H9 (cell line): ENCODE results near the gene ACCSL. TPM values are rescaled to one million over a fixed set of nuclear protein-coding genes. Genes with fewer than 3 reads are reported as not detected.

Source experiments
- DNase-seq: peaks from one replicate; pipeline ENCODE4 v3.0.0-alpha.2; 2017
- H2AFZ ChIP-seq: one replicate; pipeline ENCODE4 v1.6.1; 2013; ENCODE audit warnings: mild to moderate bottlenecking, low read length, control low read depth, moderate library complexity
- H2AK5ac ChIP-seq: 2 replicates; pipeline ENCODE4 v1.6.1; 2013; ENCODE audit warnings: low read length, control low read depth, mixed read lengths; ENCODE audit not compliant: insufficient read length
- H2BK120ac ChIP-seq: one replicate; pipeline ENCODE4 v1.6.1; 2013; ENCODE audit warnings: low read depth, mild to moderate bottlenecking, low read length, control low read depth, inconsistent platforms; ENCODE audit not compliant: poor library complexity, severe bottlenecking
- H2BK12ac ChIP-seq: 2 replicates; pipeline ENCODE4 v1.6.1; 2013; ENCODE audit warnings: low read length, control low read depth, mixed read lengths, low read depth; ENCODE audit not compliant: insufficient read length
- H2BK15ac ChIP-seq: 2 replicates; pipeline ENCODE4 v1.6.1; 2013; ENCODE audit warnings: low read depth, low read length, control low read depth
- H2BK20ac ChIP-seq: one replicate; pipeline ENCODE4 v1.6.1; 2013; ENCODE audit warnings: low read depth, mild to moderate bottlenecking, low read length, control low read depth, inconsistent platforms; ENCODE audit not compliant: poor library complexity, severe bottlenecking
- H2BK5ac ChIP-seq: 2 replicates; pipeline ENCODE4 v1.6.1; 2013; ENCODE audit warnings: low read length, control low read depth, mixed read lengths; ENCODE audit not compliant: insufficient read length
- H3K14ac ChIP-seq: 2 replicates; pipeline ENCODE4 v1.6.1; 2013; ENCODE audit warnings: low read length, control low read depth; ENCODE audit not compliant: insufficient read depth
- H3K18ac ChIP-seq: 2 replicates; pipeline ENCODE4 v1.6.1; 2013; ENCODE audit warnings: low read depth, mild to moderate bottlenecking, mixed read lengths, low read length, control low read depth; ENCODE audit not compliant: insufficient read length
- H3K23ac ChIP-seq: 2 replicates; pipeline ENCODE4 v1.6.1; 2013; ENCODE audit warnings: low read length, control low read depth, mixed read lengths, low read depth; ENCODE audit not compliant: insufficient read length
- H3K23me2 ChIP-seq: 2 replicates; pipeline ENCODE4 v1.6.1; 2013; ENCODE audit warnings: low read depth, mild to moderate bottlenecking, mixed read lengths, low read length, control low read depth; ENCODE audit not compliant: insufficient read length, poor library complexity, severe bottlenecking
- H3K27ac ChIP-seq: 2 replicates; pipeline ENCODE4 v1.5.1; 2013; ENCODE audit warnings: low read length, control low read depth, mixed read lengths, low read depth; ENCODE audit not compliant: insufficient read length
- H3K27me3 ChIP-seq: 2 replicates; pipeline ENCODE4 v1.6.1; 2013; ENCODE audit warnings: low read length, control low read depth, inconsistent platforms; ENCODE audit not compliant: insufficient read depth
- H3K4ac ChIP-seq: 2 replicates; pipeline ENCODE4 v1.6.1; 2013; ENCODE audit warnings: low read depth, mild to moderate bottlenecking, control low read depth, inconsistent platforms, low read length, moderate library complexity
- H3K4me1 ChIP-seq: 2 replicates; pipeline ENCODE4 v1.6.1; 2013; ENCODE audit warnings: low read length, control low read depth, inconsistent platforms; ENCODE audit not compliant: insufficient read depth
- H3K4me2 ChIP-seq: 2 replicates; pipeline ENCODE4 v1.6.1; 2013; ENCODE audit warnings: low read length, control low read depth, mixed read lengths; ENCODE audit not compliant: insufficient read length, insufficient read depth
- H3K56ac ChIP-seq: 2 replicates; pipeline ENCODE4 v1.6.1; 2013; ENCODE audit warnings: low read depth, mild to moderate bottlenecking, mixed read lengths, low read length, control low read depth; ENCODE audit not compliant: insufficient read length
- H3K79me1 ChIP-seq: 2 replicates; pipeline ENCODE4 v1.6.1; 2013; ENCODE audit warnings: low read depth, mild to moderate bottlenecking, moderate library complexity, low read length, control low read depth, inconsistent platforms; ENCODE audit not compliant: insufficient read depth, poor library complexity, severe bottlenecking
- H3K79me2 ChIP-seq: 2 replicates; pipeline ENCODE4 v1.6.1; 2013; ENCODE audit warnings: low read length, control low read depth, inconsistent platforms; ENCODE audit not compliant: insufficient read depth
- H3K9ac ChIP-seq: 2 replicates; pipeline ENCODE4 v1.6.1; 2013; ENCODE audit warnings: low read length, control low read depth, mixed read lengths; ENCODE audit not compliant: insufficient read length; ENCODE audit errors: extremely low read depth
- H3K9me3 ChIP-seq: one replicate; pipeline ENCODE4 v1.6.1; 2013; ENCODE audit warnings: low read depth, low read length, inconsistent platforms; ENCODE audit not compliant: control insufficient read depth
- H3T11ph ChIP-seq: one replicate; pipeline ENCODE4 v1.6.1; 2013; ENCODE audit warnings: mild to moderate bottlenecking, low read length, control low read depth, inconsistent platforms
- H4K20me1 ChIP-seq: one replicate; pipeline ENCODE4 v1.6.1; 2013; ENCODE audit not compliant: control insufficient read depth, insufficient read length, insufficient read depth
- H4K5ac ChIP-seq: 2 replicates; pipeline ENCODE4 v1.6.1; 2013; ENCODE audit warnings: low read depth, mild to moderate bottlenecking, mixed read lengths, low read length, control low read depth; ENCODE audit not compliant: insufficient read length
- H4K8ac ChIP-seq: replicated peaks from 2 replicates; pipeline ENCODE4 v1.6.1; 2013; ENCODE audit warnings: low read length, control low read depth, mixed read lengths, low read depth; ENCODE audit not compliant: insufficient read length
- H4K91ac ChIP-seq: 2 replicates; pipeline ENCODE4 v1.6.1; 2013; ENCODE audit warnings: low read depth, mild to moderate bottlenecking, moderate library complexity, mixed read lengths, low read length, control low read depth; ENCODE audit not compliant: insufficient read length
- H3K27ac Mint-ChIP-seq, 3 experiments: 2 replicates in 2 of 3; 3 replicates in 1 of 3; pipeline ENCODE4 v1.8.0; 2020 to 2021; ENCODE audit warnings: mixed read lengths in 3 of 3, mild to moderate bottlenecking in 1 of 3, moderate library complexity in 1 of 3
- H3K27me3 Mint-ChIP-seq: 2 replicates; pipeline ENCODE4 v1.8.0; 2021; ENCODE audit warnings: low read depth, mild to moderate bottlenecking, moderate library complexity, mixed read lengths
- H3K36me3 Mint-ChIP-seq, 3 experiments: 2 replicates in 2 of 3; 3 replicates in 1 of 3; pipeline ENCODE4 v1.8.0; 2020 to 2021; ENCODE audit warnings: low read depth in 3 of 3, mixed read lengths in 3 of 3; ENCODE audit not compliant: insufficient read depth in 1 of 3
- H3K4me1 Mint-ChIP-seq, 2 experiments: 2 replicates each; pipeline ENCODE4 v1.8.0; 2020; ENCODE audit warnings: mixed read lengths in 2 of 2
- H3K4me3 Mint-ChIP-seq, 2 experiments: 2 replicates in 1 of 2; 3 replicates in 1 of 2; pipeline ENCODE4 v1.8.0; 2020 to 2021; ENCODE audit warnings: mild to moderate bottlenecking in 2 of 2, mixed read lengths in 2 of 2, moderate library complexity in 1 of 2
- H3K9me3 Mint-ChIP-seq, 2 experiments: 2 replicates in 1 of 2; 3 replicates in 1 of 2; pipeline ENCODE4 v1.8.0; 2020; ENCODE audit warnings: mild to moderate bottlenecking in 2 of 2, mixed read lengths in 2 of 2, moderate library complexity in 1 of 2
- WGBS: extraction: QIAGEN DNeasy Blood & Tissue Kit; methylation state at CpG from one replicate; pipeline ENCODE4 v1.1.7; 2013; ENCODE audit warnings: missing lambda C conversion rate, low lambda C conversion rate, mixed read lengths; ENCODE audit not compliant: insufficient read length; ENCODE audit errors: extremely low coverage; 5-methylcytosine and 5-hydroxymethylcytosine counted together
- total RNA-seq: library from RNA; stranded (reverse); gene quantifications from 2 replicates; pipeline ENCODE4 v1.2.1, GENCODE V29; 2021
- TF ChIP-seq, protein P1 (sequence below): fragments of 200-600 bp; sonication (generic); conservative IDR thresholded peaks from 3 replicates; pipeline ENCODE4 v1.8.0; 2021; ENCODE audit warnings: antibody characterized with exemption, mild to moderate bottlenecking

The ACCSL gene
- total RNA-seq, 1 experiment from 2014 or later: not detected

DNA sequence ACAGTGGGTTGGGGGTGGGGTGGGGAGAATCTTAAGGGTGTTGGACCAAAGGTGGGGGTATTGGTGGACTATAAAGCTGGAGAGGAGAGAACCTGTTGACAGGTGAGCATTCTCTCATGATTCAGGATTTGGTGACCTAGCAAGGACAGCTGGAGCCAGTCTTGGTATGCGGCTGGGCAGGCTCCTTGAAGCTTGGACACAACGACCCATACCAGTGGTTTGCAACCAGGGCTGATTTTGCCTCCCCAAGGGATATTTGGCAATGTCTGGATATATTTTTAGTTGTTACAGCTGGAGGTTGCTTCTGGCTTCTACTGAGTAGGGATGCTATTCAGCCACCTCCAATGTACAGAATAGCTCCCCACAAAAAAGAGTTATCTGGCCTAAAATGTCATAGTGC, 53.3 kb downstream of the ACCSL start:
- Mint-ChIP-seq H3K9me3 (no peaks in the 10 kb centered on the region; a peak in 1 of 5 replicates), H3K27me3 (no peaks in the 10 kb centered on the region; the same call in 1 of the 2 replicates)
- no peak overlapping the region for H3K4ac ChIP-seq

More for the DNA sequence above, 53.3 kb downstream of the ACCSL start:
- Histone ChIP-seq H3K23ac (no peak overlapping the region), H2BK5ac (no peak overlapping the region), H3K9ac (no peak overlapping the region), H2AK5ac (no peak overlapping the region), H4K5ac (no peak overlapping the region), H2AFZ (no peak overlapping the region), H3K79me1 (peaks cover 3% of the 10 kb centered on the region), H3K18ac (no peak overlapping the region), H2BK20ac (no peak overlapping the region), H4K91ac (no peak overlapping the region), H4K20me1 (no peaks in the 10 kb centered on the region), H3K27me3 (no peaks in the 10 kb centered on the region), H2BK12ac (no peak overlapping the region), H3K4me1 (no peaks in the 10 kb centered on the region; the same call in none of the 2 replicates), H3K9me3 (no peaks in the 10 kb centered on the region), H4K8ac (no peak overlapping the region), H2BK15ac (no peak overlapping the region), H3T11ph (no peak overlapping the region), H3K14ac (no peak overlapping the region), H2BK120ac (no peak overlapping the region), H3K79me2 (0 out of 2 replicates have a peak, but pooled peaks cover 6% of the 10 kb centered on the region), H3K56ac (no peak overlapping the region), H3K27ac (no peak overlapping the region), H3K23me2 (peaks cover 2% of the 10 kb centered on the region), H3K4me2 (no peak overlapping the region)
- TF ChIP-seq, protein P1, sequence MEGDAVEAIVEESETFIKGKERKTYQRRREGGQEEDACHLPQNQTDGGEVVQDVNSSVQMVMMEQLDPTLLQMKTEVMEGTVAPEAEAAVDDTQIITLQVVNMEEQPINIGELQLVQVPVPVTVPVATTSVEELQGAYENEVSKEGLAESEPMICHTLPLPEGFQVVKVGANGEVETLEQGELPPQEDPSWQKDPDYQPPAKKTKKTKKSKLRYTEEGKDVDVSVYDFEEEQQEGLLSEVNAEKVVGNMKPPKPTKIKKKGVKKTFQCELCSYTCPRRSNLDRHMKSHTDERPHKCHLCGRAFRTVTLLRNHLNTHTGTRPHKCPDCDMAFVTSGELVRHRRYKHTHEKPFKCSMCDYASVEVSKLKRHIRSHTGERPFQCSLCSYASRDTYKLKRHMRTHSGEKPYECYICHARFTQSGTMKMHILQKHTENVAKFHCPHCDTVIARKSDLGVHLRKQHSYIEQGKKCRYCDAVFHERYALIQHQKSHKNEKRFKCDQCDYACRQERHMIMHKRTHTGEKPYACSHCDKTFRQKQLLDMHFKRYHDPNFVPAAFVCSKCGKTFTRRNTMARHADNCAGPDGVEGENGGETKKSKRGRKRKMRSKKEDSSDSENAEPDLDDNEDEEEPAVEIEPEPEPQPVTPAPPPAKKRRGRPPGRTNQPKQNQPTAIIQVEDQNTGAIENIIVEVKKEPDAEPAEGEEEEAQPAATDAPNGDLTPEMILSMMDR: no peak
- no peak overlapping the region for H3K4me3 Mint-ChIP-seq
- peaks cover 11 to 12% of the 10 kb centered on the region in 2 experiments for H3K4me1 Mint-ChIP-seq
- no peak for DNase-seq
- no peak overlapping the region for H3K27ac Mint-ChIP-seq
- WGBS: no CpG with 5 or more reads among the region's 2 CpGs
- peaks cover 0 to 5% (median 0%) of the 10 kb centered on the region in 3 experiments; a peak in 2 of 7 replicates for H3K36me3 Mint-ChIP-seq
